BJ (cell line): Measurements from ENCODE around the gene MYOG. TPM values are rescaled to one million over a fixed set of nuclear protein-coding genes. Genes with fewer than 3 reads are reported as not detected.

Experiments used
- CTCF ChIA-PET: fragments of 350-600 bp; formaldehyde crosslinking; extraction: SDS; loops from one replicate; lab custom pipeline; 2021; ENCODE audit warnings: antibody characterized with exemption, inconsistent platforms; lab: Yijun Ruan, JAX
- POLR2A ChIA-PET: fragments of 300-600 bp; sonication (Branson Sonifier 250); formaldehyde crosslinking; extraction: SDS; loops from one replicate; lab custom pipeline; 2021; ENCODE audit warnings: antibody characterized with exemption; lab: Charles Lee
- DNase-seq: peaks from one replicate; pipeline ENCODE4 v3.0.0-alpha.2; 2011; ENCODE audit warnings: low read depth
- H3K27me3 ChIP-seq: 2 replicates; pipeline ENCODE4 v1.6.0; 2011; ENCODE audit warnings: low read length; ENCODE audit not compliant: control insufficient read depth, insufficient read depth
- H3K36me3 ChIP-seq: 2 replicates; pipeline ENCODE4 v1.5.1; 2011; ENCODE audit warnings: low read length; ENCODE audit not compliant: control insufficient read depth, insufficient read depth
- H3K4me3 ChIP-seq: 2 replicates; pipeline ENCODE4 v1.5.1; 2011; ENCODE audit warnings: low read depth, mild to moderate bottlenecking, control low read depth, low read length
- CTCF ChIP-seq: IDR thresholded peaks from 2 replicates; pipeline ENCODE4 v1.5.1; 2011; ENCODE audit warnings: low read depth, mild to moderate bottlenecking, control low read depth, inconsistent platforms, low read length, moderate library complexity; ENCODE audit not compliant: insufficient read depth
- polyA plus RNA-seq: library from polyadenylated mRNA; depleted of rRNA; stranded (reverse); fragments of >200 nt; gene quantifications from 2 replicates; pipeline ENCODE4 v1.2.3, GENCODE V29; 2011

The MYOG gene
- polyA plus RNA-seq, 1 experiment: not detected

- Histone ChIP-seq H3K27me3 (no peaks in the 10 kb centered on the region; the same call in 1 of the 2 replicates), H3K36me3 (peaks cover 6% of the 10 kb centered on the region), H3K4me3 (no peak overlapping the region)
- no peak for TF ChIP-seq CTCF
- DNase-seq: no peak
- ChIA-PET CTCF (interaction anchor here (0.6 to 11.2 kb wide), 6 partner anchors 9 to 211 kb away, joined by 3 to 105 read pairs (median 9); no protein-coding TSS in a partner anchor), POLR2A (no interaction called here)
Measured at GRCh38 chr1:203056516-203056915, 29.3 kb downstream of the MYOG start.

GRCh38 chr1:203056012-203056411 is 29.8 kb downstream of the MYOG start:
- H3K36me3 ChIP-seq: peaks cover 5% of the 10 kb centered on the region
- TF ChIP-seq CTCF: no peak
- DNase-seq: no peak
- CTCF ChIA-PET: interaction anchor here (1.3 to 11.2 kb wide), 4 partner anchors 8 to 160 kb away, joined by 7 to 105 read pairs (median 10); no protein-coding TSS in a partner anchor
- H3K27me3 ChIP-seq: no peaks in the 10 kb centered on the region; the same call in 1 of the 2 replicates
- POLR2A ChIA-PET: no interaction called here
- H3K4me3 ChIP-seq: no peak overlapping the region

GRCh38 chr1:203055161-203055799 is 30.5 kb downstream of the MYOG start:
- POLR2A ChIA-PET: interaction anchor here (0.6 kb wide), 1 partner anchor 217 kb away, joined by 3 read pairs; no protein-coding TSS in a partner anchor
- Histone ChIP-seq H3K36me3 (peaks cover 5% of the 10 kb centered on the region), H3K27me3 (no peaks in the 10 kb centered on the region; the same call in 1 of the 2 replicates), H3K4me3 (no peak overlapping the region)
- no peak for DNase-seq
- CTCF ChIA-PET: interaction anchor here (1.3 to 11.2 kb wide), 4 partner anchors 8 to 160 kb away, joined by 7 to 105 read pairs (median 10); no protein-coding TSS in a partner anchor
- TF ChIP-seq CTCF: 0 out of 2 replicates have a peak, but pooled peaks have one; percentile 7

GRCh38 chr1:203054642-203055041 is 31.2 kb downstream of the MYOG start:
- no peak for TF ChIP-seq CTCF
- ChIA-PET POLR2A (no interaction called here), CTCF (interaction anchor here (0.9 to 11.2 kb wide), 5 partner anchors 14 to 213 kb away, joined by 3 to 105 read pairs (median 7); no protein-coding TSS in a partner anchor)
- Histone ChIP-seq H3K27me3 (no peaks in the 10 kb centered on the region; the same call in 1 of the 2 replicates), H3K36me3 (peaks cover 5% of the 10 kb centered on the region), H3K4me3 (no peak overlapping the region)
- DNase-seq: no peak

- Histone ChIP-seq H3K4me3 (no peak overlapping the region), H3K27me3 (no peaks in the 10 kb centered on the region; the same call in 1 of the 2 replicates), H3K36me3 (peaks cover 6% of the 10 kb centered on the region)
- CTCF ChIA-PET: interaction anchor here (0.9 to 11.2 kb wide), 3 partner anchors 14 to 213 kb away, joined by 3 to 105 read pairs (median 3); no protein-coding TSS in a partner anchor
- POLR2A ChIA-PET: no interaction called here
- TF ChIP-seq CTCF: no peak
- DNase-seq: no peak
Measured at GRCh38 chr1:203054184-203054583, 31.6 kb downstream of the MYOG start.
